Subcutaneous adipose tissue (tissue), 4 donors: ENCODE results near the gene ZNF837. TPM values are rescaled to one million over a fixed set of nuclear protein-coding genes. Genes with fewer than 3 reads are reported as not detected.

Experiments used
- total RNA-seq, 4 donors: library from RNA; depleted of rRNA; stranded (reverse); fragments of >200 nt; gene quantifications; one replicate each; pipeline ENCODE4 v1.1.0, GENCODE V29; 2016
- TF ChIP-seq, protein P1 (sequence below): fragments of 450-650 bp; IDR thresholded peaks from one replicate; pipeline ENCODE4 v1.5.1; 2016; ENCODE audit warnings: low read depth, mild to moderate bottlenecking, control low read depth, antibody characterized with exemption, moderate library complexity

Gene ZNF837
- total RNA-seq, 4 donors from 2014 or later, result 0.65 to 3.2 (median 1.3) TPM

GRCh38 chr19:58338336-58338735 lies 42.5 kb downstream of the ZNF837 start:
- TF ChIP-seq, protein P1, sequence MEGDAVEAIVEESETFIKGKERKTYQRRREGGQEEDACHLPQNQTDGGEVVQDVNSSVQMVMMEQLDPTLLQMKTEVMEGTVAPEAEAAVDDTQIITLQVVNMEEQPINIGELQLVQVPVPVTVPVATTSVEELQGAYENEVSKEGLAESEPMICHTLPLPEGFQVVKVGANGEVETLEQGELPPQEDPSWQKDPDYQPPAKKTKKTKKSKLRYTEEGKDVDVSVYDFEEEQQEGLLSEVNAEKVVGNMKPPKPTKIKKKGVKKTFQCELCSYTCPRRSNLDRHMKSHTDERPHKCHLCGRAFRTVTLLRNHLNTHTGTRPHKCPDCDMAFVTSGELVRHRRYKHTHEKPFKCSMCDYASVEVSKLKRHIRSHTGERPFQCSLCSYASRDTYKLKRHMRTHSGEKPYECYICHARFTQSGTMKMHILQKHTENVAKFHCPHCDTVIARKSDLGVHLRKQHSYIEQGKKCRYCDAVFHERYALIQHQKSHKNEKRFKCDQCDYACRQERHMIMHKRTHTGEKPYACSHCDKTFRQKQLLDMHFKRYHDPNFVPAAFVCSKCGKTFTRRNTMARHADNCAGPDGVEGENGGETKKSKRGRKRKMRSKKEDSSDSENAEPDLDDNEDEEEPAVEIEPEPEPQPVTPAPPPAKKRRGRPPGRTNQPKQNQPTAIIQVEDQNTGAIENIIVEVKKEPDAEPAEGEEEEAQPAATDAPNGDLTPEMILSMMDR, result no peak

DNA sequence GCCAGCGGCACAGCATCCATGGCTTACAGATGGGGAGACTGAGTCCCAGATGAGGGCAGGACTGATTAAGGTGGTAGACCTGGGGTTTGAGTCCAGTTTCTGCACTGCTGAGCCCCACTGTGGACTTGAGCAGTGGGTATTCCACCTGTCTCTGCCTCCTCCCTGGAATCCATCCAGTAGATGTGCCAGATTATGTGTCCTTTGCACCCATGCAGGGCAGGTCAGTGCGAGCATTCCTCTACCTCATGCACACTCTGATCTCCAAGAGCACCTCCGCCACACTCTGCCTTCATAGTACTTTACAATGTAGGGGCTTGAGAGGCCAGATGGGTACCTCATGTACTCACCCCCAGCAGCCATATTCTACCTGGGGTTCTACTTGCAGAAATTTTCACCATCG lies 44.0 kb downstream of the ZNF837 start:
- TF ChIP-seq, protein P1, result no peak

- TF ChIP-seq, protein P1, result no peak
Measured at GRCh38 chr19:58336216-58336615, 44.6 kb downstream of the ZNF837 start.

DNA sequence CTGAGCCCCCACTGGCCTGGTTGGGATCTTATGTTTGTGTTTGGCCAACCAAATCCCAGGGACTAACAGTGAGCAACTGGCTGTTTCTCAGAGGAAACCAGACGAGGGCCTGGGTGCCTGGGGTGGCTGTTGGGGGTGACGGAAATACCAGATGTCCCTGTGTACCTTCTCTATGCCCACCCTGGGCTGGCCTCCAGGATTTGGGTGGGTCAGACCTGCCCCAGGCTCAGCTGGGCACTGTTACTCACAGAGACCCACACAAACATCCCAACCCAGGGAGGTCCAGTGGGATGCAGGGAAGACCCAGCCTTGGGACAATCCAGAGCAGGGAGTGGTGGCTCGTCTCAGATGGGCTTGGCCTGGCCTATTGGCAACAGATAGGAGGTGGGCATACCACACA lies 45.2 kb downstream of the ZNF837 start:
- TF ChIP-seq, protein P1, result no peak

- TF ChIP-seq, protein P1, result no peak
Measured at GRCh38 chr19:58334691-58335249, 46.1 kb downstream of the ZNF837 start.

- TF ChIP-seq, protein P1, result no peak
Measured at GRCh38 chr19:58332697-58333096, 48.1 kb downstream of the ZNF837 start.

DNA sequence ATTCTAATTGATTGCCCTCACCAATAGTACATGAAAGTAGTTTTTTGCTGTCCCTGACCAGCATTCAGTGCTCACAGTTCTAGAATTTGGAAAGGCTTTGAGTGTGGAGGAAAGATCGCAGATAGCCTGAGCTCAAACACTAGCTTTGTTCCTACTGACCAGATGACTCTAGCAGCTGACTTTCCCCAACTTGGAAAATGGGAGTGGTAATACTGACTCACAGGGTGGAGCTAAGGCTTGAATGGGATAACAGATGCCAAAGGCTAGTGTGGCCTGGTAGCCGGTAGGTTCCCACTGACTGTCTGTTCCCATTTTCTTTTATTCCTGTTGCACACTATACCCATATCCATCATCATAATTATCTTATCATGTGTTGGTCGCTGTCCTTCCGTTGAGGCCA lies 50.4 kb downstream of the ZNF837 start:
- TF ChIP-seq, protein P1, result no peak
